HepG2 (cell line): ENCODE data around the gene DIO1. TPM values are rescaled to one million over a fixed set of nuclear protein-coding genes. Genes with fewer than 3 reads are reported as not detected.
"Not testable (repeated sequence)": the region's sequence is repeated elsewhere in the genome, so short reads cannot be mapped to it uniquely, and the experiment has no call there.

ENCODE experiments used
- ATAC-seq: fragments of 200-7000 bp; cut with Tn5 transposase; 3 replicates; pipeline ENCODE4 v1.9.1; 2020; ENCODE audit warnings: mild to moderate bottlenecking, moderate library complexity
- BruUV-seq: library from RNA; stranded (reverse); fragments of 400-500 nt; replicated peaks from 2 replicates; lab custom pipeline; 2021; lab: Mats Ljungman, UMichigan
- CTCF ChIA-PET: fragments of 300-600 bp; formaldehyde crosslinking; extraction: SDS; loops from one replicate; lab custom pipeline; 2021; ENCODE audit warnings: low total read pairs, inconsistent platforms, low intra/inter-chr PET ratio; lab: Yijun Ruan, JAX
- POLR2A ChIA-PET: fragments of 350-600 bp; sonication (Branson Sonifier 250); formaldehyde crosslinking; loops from one replicate; lab custom pipeline; 2020; ENCODE audit warnings: antibody characterized with exemption, inconsistent platforms; lab: Yijun Ruan, JAX
- DNase-seq: peaks from one replicate; pipeline ENCODE4 v3.0.0-alpha.2; 2015; ENCODE audit warnings: low spot score
- FAIRE-seq: peaks from 3 replicates; lab custom pipeline; 2011; peaks lifted over from hg19 to GRCh38; lab: Jason Lieb, UNC
- H2AFZ ChIP-seq: one replicate; pipeline ENCODE4 v1.6.1; 2011; ENCODE audit warnings: low read length, inconsistent platforms
- H3K27ac ChIP-seq: fragments of 300-600 bp; 3 replicates; pipeline ENCODE4 v1.8.0; 2011; ENCODE audit warnings: mixed run types, mild to moderate bottlenecking, mixed read lengths, low read length, inconsistent platforms; ENCODE audit not compliant: insufficient read depth; ENCODE audit errors: extremely low read length
- H3K27me3 ChIP-seq, 2 experiments: fragments of 200-600 bp in 1 of 2; 2 replicates in 1 of 2; 3 replicates in 1 of 2; pipeline versions ENCODE4 v1.6.0 to v1.8.0; 2011; ENCODE audit warnings: low read length in 2 of 2, mild to moderate bottlenecking in 2 of 2, moderate library complexity in 2 of 2, inconsistent platforms in 1 of 2; ENCODE audit not compliant: insufficient read depth in 2 of 2, control insufficient read depth in 1 of 2
- H3K36me3 ChIP-seq, 2 experiments: fragments of 200-600 bp in 1 of 2; replicated peaks in 1 of 2; 2 replicates in 1 of 2; 3 replicates in 1 of 2; pipeline versions ENCODE4 v1.5.1 to v1.8.0; 2011; ENCODE audit warnings: low read length in 2 of 2, inconsistent platforms in 1 of 2; ENCODE audit not compliant: insufficient read depth in 2 of 2, control insufficient read depth in 1 of 2
- H3K4me1 ChIP-seq: 2 replicates; pipeline ENCODE4 v1.5.1; 2012; ENCODE audit warnings: low read length, inconsistent platforms; ENCODE audit not compliant: insufficient read depth
- H3K4me2 ChIP-seq: 2 replicates; pipeline ENCODE4 v1.6.0; 2011; ENCODE audit warnings: low read depth, low read length, inconsistent platforms
- H3K4me3 ChIP-seq, 3 experiments: fragments of 200-600 bp in 1 of 3; sonication (generic), shearing (Covaris generic) in 1 of 3; replicated peaks in 1 of 3; 2 replicates each; pipeline ENCODE4 v1.5.1; 2011 to 2016; ENCODE audit warnings: low read length in 3 of 3, inconsistent platforms in 2 of 3, low read depth in 2 of 3, mild to moderate bottlenecking in 2 of 3, control low read depth in 1 of 3, mixed read lengths in 1 of 3; ENCODE audit not compliant: insufficient read depth in 1 of 3
- H3K79me2 ChIP-seq: one replicate; pipeline ENCODE4 v1.6.1; 2011; ENCODE audit warnings: low read length, inconsistent platforms; ENCODE audit not compliant: insufficient read depth
- H3K9ac ChIP-seq: 2 replicates; pipeline ENCODE4 v1.6.0; 2011; ENCODE audit warnings: mild to moderate bottlenecking, low read depth, low read length, inconsistent platforms; ENCODE audit not compliant: insufficient read depth
- H3K9me3 ChIP-seq: 2 replicates; pipeline ENCODE4 v1.5.1; 2012; ENCODE audit warnings: mild to moderate bottlenecking, low read length
- H4K20me1 ChIP-seq: 2 replicates; pipeline ENCODE4 v1.6.0; 2011; ENCODE audit warnings: inconsistent platforms, mild to moderate bottlenecking, low read length, moderate library complexity; ENCODE audit not compliant: insufficient read depth
- CTCF ChIP-seq: sonication (generic); formaldehyde crosslinking; IDR thresholded peaks from 2 replicates; pipeline ENCODE4 v1.5.0; 2020; ENCODE audit warnings: mild to moderate bottlenecking, missing genetic modification reagents, moderate library complexity
- EHMT2 ChIP-seq: fragments of 200-600 bp; sonication (generic); IDR thresholded peaks from 2 replicates; pipeline ENCODE4 v1.7.0; 2017; ENCODE audit warnings: antibody characterized with exemption, low read depth, low read length, borderline replicate concordance
- MAX ChIP-seq: IDR thresholded peaks from 2 replicates; pipeline ENCODE4 v1.6.1; 2012; ENCODE audit warnings: inconsistent platforms
- PCBP2 ChIP-seq: fragments of 200-400 bp; formaldehyde crosslinking; optimal IDR thresholded peaks from 2 replicates; pipeline ENCODE3; 2018; ENCODE audit warnings: low read length, low read depth; ENCODE audit not compliant: poor library complexity, severe bottlenecking
- RAD21 ChIP-seq: fragments of 450-650 bp; formaldehyde crosslinking; IDR thresholded peaks from 2 replicates; pipeline ENCODE4 v1.5.0; 2020; ENCODE audit warnings: mild to moderate bottlenecking
- SMC3 ChIP-seq: IDR thresholded peaks from 2 replicates; pipeline ENCODE4 v1.6.1; 2011; ENCODE audit warnings: low read length, improper control_type of control experiment
- STAG1 ChIP-seq: sonication (generic); formaldehyde crosslinking; IDR thresholded peaks from 2 replicates; pipeline ENCODE4 v1.4.0; 2020; ENCODE audit warnings: missing genetic modification reagents
- ZBTB42 ChIP-seq: sonication (generic); formaldehyde crosslinking; IDR thresholded peaks from 2 replicates; pipeline ENCODE4 v1.5.0; 2020; ENCODE audit warnings: mild to moderate bottlenecking, missing genetic modification reagents
- ZNF121 ChIP-seq: sonication (generic); formaldehyde crosslinking; IDR thresholded peaks from 2 replicates; pipeline ENCODE4 v1.5.0; 2020; ENCODE audit warnings: mild to moderate bottlenecking, missing genetic modification reagents
- ZNF644 ChIP-seq: IDR thresholded peaks from 2 replicates; pipeline ENCODE4 v1.6.1; 2016; ENCODE audit warnings: low read depth
- ZSCAN29 ChIP-seq: sonication (generic); formaldehyde crosslinking; conservative IDR thresholded peaks from 2 replicates; pipeline ENCODE4 v1.4.0; 2020; ENCODE audit warnings: mild to moderate bottlenecking, missing genetic modification reagents
- WGBS: methylation state at CpG from one replicate; pipeline ENCODE4 v1.1.6; 2017; ENCODE audit warnings: low lambda C conversion rate; 5-methylcytosine and 5-hydroxymethylcytosine counted together
- in situ Hi-C: cut with HindIII; loops from 2 replicates; pipeline ENCODE4 v1.10.0; 2017; ENCODE audit warnings: low pct_unique_long_range_greater_than_20kb; ENCODE audit not compliant: extremely low pct_ligation_motif_present
- intact Hi-C: fragments of 100-400 bp; cut with micrococcal nuclease; formaldehyde crosslinking; loops from one replicate; pipeline ENCODE4 v1.10.0; 2022; ENCODE audit not compliant: unreplicated experiment
- polyA plus RNA-seq, 8 experiments: library from polyadenylated mRNA; depleted of rRNA in 3 of 8; stranded (reverse) in 7 of 8; unstranded in 1 of 8; fragments of >200 nt; fragmentation: Illumina TruSeq in 4 of 8; extraction: Trizol in 4 of 8; gene quantifications; 2 replicates each; pipeline versions ENCODE4 v1.2.1 to v1.2.3, GENCODE V29; 2011 to 2016; ENCODE audit warnings: low read depth in 4 of 8, missing spikeins in 1 of 8, mixed read lengths in 1 of 8; ENCODE audit not compliant: insufficient read depth in 1 of 8
- total RNA-seq, 5 experiments: library from RNA; depleted of rRNA; stranded (reverse); fragments of >200 nt; fragmentation: Illumina TruSeq; extraction: Trizol; gene quantifications; 2 replicates each; pipeline ENCODE4 v1.2.3, GENCODE V29; 2016; ENCODE audit warnings: low read depth in 1 of 5

Gene DIO1
- total and polyA plus RNA-seq, 2 of the 13 experiments (the other 11 are each of a cell fraction or from before 2014, with no cell fraction given), result 13.5 to 45.6 TPM

DNA sequence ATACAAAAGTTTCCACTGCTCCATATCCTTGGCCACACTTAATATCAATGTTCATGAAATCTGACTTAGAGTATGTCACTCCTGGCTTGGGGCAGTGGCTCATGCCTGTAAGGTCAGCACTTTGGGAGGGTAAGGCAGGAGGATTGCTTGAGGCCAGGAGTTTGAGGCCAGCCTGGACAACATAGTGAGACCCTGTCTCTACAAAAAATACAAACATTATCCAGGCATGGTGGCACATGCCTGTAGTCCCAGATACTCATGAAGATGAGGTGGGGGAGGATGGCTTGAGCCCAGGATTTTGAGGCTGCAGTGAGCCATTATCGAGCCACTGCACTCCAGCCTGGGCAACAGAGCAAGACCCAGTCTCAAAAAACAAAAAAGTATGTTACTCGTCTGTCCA is 18.8 kb upstream of the DIO1 start:
- CTCF ChIA-PET, H3K4me1 ChIP-seq, H3K4me3 ChIP-seq, H2AFZ ChIP-seq, POLR2A ChIA-PET, H3K9ac ChIP-seq, ATAC-seq, FAIRE-seq, H3K79me2 ChIP-seq, H3K27ac ChIP-seq, H4K20me1 ChIP-seq, H3K27me3 ChIP-seq, H3K4me2 ChIP-seq, H3K9me3 ChIP-seq, in situ Hi-C loops, DNase-seq: not testable (repeated sequence)
- peaks cover 5 to 21% of the 10 kb centered on the region in 2 experiments; a peak in 4 of 5 replicates for H3K36me3 ChIP-seq
- WGBS, result 94% methylated on average over 2 of the region's 2 CpGs
- TF ChIP-seq ZNF121 (CRISPR knock-in tag), result 0 out of 2 replicates have a peak, but pooled peaks have one; percentile 18
- TF ChIP-seq, all 625 proteins: peak for 1; not testable (repeated sequence) for 624
- intact Hi-C loops, BruUV-seq: not testable (repeated sequence)

DNA sequence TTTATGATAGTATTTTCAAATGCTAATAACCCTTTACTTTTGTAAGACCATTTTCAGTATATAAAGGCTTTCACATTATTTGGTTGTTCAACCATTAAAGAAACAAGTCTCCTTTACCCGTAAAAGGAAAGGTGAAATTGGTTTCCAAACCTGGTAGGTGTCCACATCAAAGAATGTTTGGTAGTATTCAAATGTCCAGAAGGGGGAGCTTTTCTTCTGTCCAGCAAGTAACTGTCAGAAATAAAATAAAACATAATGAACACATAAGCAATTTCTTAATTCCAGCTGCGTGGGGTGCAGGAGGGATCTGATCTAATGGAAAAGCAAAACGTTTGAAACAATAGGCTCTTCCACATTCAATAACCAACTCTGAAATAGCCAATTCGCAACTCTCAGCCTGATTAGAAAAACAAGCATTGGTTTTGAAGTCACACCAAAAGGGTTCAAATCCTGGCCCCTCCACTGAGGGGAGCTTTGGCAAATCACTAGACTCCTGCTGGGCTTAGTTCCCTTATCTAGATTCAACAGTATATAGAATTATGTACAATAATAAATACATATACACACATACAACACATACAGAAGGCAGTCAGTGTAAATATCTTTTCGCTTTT is 15.4 kb upstream of the DIO1 start:
- Histone ChIP-seq H3K4me3 (no peak overlapping the region), H3K36me3 (peaks cover 7 to 13% of the 10 kb centered on the region in 2 experiments; a peak in 4 of 5 replicates), H3K27ac (no peak overlapping the region), H3K4me1 (no peaks in the 10 kb centered on the region), H3K4me2 (no peak overlapping the region), H4K20me1 (no peaks in the 10 kb centered on the region), H3K27me3 (no peaks in the 10 kb centered on the region), H2AFZ (no peak overlapping the region), H3K9me3 (no peaks in the 10 kb centered on the region), H3K9ac (no peak overlapping the region), H3K79me2 (no peaks in the 10 kb centered on the region)
- 58% methylated on average over 5 of the region's 5 CpGs for WGBS
- TF ChIP-seq ZSCAN29 (CRISPR knock-in tag) (no peak), ZNF644 (CRISPR knock-in tag) (no peak), ZBTB42 (no peak), CTCF (CRISPR knock-in tag) (peak; percentile 67), RAD21 (peak; percentile 49; the same call in 1 of the 2 replicates), STAG1 (peak; percentile 78), PCBP2 (no peak), MAX (no peak), SMC3 (peak; percentile 83), EHMT2 (no peak)
- no TSS peak for BruUV-seq
- FAIRE-seq (peak; percentile 59), DNase-seq (peak; percentile 57), ATAC-seq (no peak)
- CTCF ChIA-PET, result interaction anchor here (0.8 to 3.2 kb wide), 7 partner anchors 17 to 81 kb away, joined by 3 to 53 read pairs (median 7); partner anchors contain the start of gene LRRC42
- POLR2A ChIA-PET, result interaction anchor here (1.1 kb wide), 1 partner anchor 67 kb away, joined by 5 read pairs; the partner anchor contains the start of genes IFT25 and LRRC42
- in situ Hi-C loops (no loop called here), intact Hi-C loops (loop anchor here (1.0 kb wide), 2 partner anchors 41 to 71 kb away; no protein-coding TSS in a partner anchor)
